ENCODE measurements around the gene LRP8. TPM values are rescaled to one million over a fixed set of nuclear protein-coding genes. Genes with fewer than 3 reads are reported as not detected.

The LRP8 gene
- total and polyA plus RNA-seq, 9 of the 15 experiments (the other 6 are each of a cell fraction or from before 2014, with no cell fraction given), result 7.1 to 56.1 (median 31.3) TPM

- TF ChIP-seq, protein P1, sequence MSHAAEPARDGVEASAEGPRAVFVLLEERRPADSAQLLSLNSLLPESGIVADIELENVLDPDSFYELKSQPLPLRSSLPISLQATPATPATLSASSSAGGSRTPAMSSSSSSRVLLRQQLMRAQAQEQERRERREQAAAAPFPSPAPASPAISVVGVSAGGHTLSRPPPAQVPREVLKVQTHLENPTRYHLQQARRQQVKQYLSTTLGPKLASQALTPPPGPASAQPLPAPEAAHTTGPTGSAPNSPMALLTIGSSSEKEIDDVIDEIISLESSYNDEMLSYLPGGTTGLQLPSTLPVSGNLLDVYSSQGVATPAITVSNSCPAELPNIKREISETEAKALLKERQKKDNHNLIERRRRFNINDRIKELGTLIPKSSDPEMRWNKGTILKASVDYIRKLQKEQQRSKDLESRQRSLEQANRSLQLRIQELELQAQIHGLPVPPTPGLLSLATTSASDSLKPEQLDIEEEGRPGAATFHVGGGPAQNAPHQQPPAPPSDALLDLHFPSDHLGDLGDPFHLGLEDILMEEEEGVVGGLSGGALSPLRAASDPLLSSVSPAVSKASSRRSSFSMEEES (CRISPR knock-in tag; IDR thresholded peaks at IDR 0.05), result no peak
- no peak for TF ChIP-seq DACH1 (IDR thresholded peaks at IDR 0.05; ENCODE audit: partially characterized antibody)
- TF ChIP-seq ZNF766 (CRISPR knock-in tag; conservative IDR thresholded peaks at IDR 0.05), result no peak
- peak; percentile 41; the same call in 1 of the 2 replicates for TF ChIP-seq MXI1 (IDR thresholded peaks at IDR 0.05; ENCODE audit: low read depth, low read length)
- TF ChIP-seq, protein P2, sequence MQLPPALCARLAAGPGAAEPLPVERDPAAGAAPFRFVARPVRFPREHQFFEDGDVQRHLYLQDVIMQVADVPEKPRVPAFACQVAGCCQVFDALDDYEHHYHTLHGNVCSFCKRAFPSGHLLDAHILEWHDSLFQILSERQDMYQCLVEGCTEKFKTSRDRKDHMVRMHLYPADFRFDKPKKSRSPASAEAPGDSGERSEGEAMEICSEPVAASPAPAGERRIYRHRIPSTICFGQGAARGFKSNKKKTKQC (CRISPR knock-in tag; IDR thresholded peaks at IDR 0.05), result peak; percentile 93
- TF ChIP-seq, protein P3, sequence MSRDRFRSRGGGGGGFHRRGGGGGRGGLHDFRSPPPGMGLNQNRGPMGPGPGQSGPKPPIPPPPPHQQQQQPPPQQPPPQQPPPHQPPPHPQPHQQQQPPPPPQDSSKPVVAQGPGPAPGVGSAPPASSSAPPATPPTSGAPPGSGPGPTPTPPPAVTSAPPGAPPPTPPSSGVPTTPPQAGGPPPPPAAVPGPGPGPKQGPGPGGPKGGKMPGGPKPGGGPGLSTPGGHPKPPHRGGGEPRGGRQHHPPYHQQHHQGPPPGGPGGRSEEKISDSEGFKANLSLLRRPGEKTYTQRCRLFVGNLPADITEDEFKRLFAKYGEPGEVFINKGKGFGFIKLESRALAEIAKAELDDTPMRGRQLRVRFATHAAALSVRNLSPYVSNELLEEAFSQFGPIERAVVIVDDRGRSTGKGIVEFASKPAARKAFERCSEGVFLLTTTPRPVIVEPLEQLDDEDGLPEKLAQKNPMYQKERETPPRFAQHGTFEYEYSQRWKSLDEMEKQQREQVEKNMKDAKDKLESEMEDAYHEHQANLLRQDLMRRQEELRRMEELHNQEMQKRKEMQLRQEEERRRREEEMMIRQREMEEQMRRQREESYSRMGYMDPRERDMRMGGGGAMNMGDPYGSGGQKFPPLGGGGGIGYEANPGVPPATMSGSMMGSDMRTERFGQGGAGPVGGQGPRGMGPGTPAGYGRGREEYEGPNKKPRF (IDR thresholded peaks at IDR 0.05; ENCODE audit: low read depth, low read length), result no peak
- TF ChIP-seq, protein P4, sequence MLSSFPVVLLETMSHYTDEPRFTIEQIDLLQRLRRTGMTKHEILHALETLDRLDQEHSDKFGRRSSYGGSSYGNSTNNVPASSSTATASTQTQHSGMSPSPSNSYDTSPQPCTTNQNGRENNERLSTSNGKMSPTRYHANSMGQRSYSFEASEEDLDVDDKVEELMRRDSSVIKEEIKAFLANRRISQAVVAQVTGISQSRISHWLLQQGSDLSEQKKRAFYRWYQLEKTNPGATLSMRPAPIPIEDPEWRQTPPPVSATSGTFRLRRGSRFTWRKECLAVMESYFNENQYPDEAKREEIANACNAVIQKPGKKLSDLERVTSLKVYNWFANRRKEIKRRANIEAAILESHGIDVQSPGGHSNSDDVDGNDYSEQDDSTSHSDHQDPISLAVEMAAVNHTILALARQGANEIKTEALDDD (IDR thresholded peaks at IDR 0.05), result no peak
- TF ChIP-seq ZNF431 (CRISPR knock-in tag; IDR thresholded peaks at IDR 0.05), result no peak
- no peak for TF ChIP-seq SETDB1 (IDR thresholded peaks at IDR 0.05; ENCODE audit: low read length)
- no peak for TF ChIP-seq FOXJ3 (CRISPR knock-in tag; IDR thresholded peaks at IDR 0.05)
- TF ChIP-seq, protein P5, sequence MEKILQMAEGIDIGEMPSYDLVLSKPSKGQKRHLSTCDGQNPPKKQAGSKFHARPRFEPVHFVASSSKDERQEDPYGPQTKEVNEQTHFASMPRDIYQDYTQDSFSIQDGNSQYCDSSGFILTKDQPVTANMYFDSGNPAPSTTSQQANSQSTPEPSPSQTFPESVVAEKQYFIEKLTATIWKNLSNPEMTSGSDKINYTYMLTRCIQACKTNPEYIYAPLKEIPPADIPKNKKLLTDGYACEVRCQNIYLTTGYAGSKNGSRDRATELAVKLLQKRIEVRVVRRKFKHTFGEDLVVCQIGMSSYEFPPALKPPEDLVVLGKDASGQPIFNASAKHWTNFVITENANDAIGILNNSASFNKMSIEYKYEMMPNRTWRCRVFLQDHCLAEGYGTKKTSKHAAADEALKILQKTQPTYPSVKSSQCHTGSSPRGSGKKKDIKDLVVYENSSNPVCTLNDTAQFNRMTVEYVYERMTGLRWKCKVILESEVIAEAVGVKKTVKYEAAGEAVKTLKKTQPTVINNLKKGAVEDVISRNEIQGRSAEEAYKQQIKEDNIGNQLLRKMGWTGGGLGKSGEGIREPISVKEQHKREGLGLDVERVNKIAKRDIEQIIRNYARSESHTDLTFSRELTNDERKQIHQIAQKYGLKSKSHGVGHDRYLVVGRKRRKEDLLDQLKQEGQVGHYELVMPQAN (IDR thresholded peaks at IDR 0.05; ENCODE audit: borderline replicate concordance), result peak; percentile 95
- no peak for TF ChIP-seq SMC3 (conservative IDR thresholded peaks at IDR 0.05; ENCODE audit: insufficient read depth, low read depth, low read length)
- no peak for TF ChIP-seq MCM3 (IDR thresholded peaks at IDR 0.05)
- TF ChIP-seq SUPT5H (IDR thresholded peaks at IDR 0.05), result peak; percentile 100
- no peak for TF ChIP-seq ZNF311 (CRISPR knock-in tag; IDR thresholded peaks at IDR 0.05)
- TF ChIP-seq HMGXB4 (CRISPR knock-in tag; IDR thresholded peaks at IDR 0.05), result 0 out of 2 replicates have a peak, but pooled peaks have one; percentile 66
Observed at GRCh38 chr1:53220171-53220961, 107.5 kb downstream of the LRP8 start, which contains the start of gene CZIB (continued).

Measured in K562 (cell line).